Measurements from ENCODE around the gene STOML1.
A peak's percentile ranks its signal among the peaks of the same experiment; 100 is the strongest.

STOML1 gene

GRCh38 chr15:74028646-74029045 lies 36.6 kb upstream of the STOML1 start:
- no peak overlapping the region for H3K27ac ChIP-seq
- TF ChIP-seq CTCF (conservative IDR thresholded peaks at IDR 0.05): no peak

GRCh38 chr15:74027688-74028087 lies 35.6 kb upstream of the STOML1 start:
- TF ChIP-seq ZFX (IDR thresholded peaks at IDR 0.05) (no peak), CTCF (conservative IDR thresholded peaks at IDR 0.05) (no peak)
- H3K27ac ChIP-seq: no peak overlapping the region

GRCh38 chr15:74025436-74025835 lies 33.3 kb upstream of the STOML1 start:
- H3K27ac ChIP-seq: peak overlapping the region; percentile 61

GRCh38 chr15:74024687-74025086 lies 32.6 kb upstream of the STOML1 start:
- TF ChIP-seq ZFX (IDR thresholded peaks at IDR 0.05) (no peak), CTCF (conservative IDR thresholded peaks at IDR 0.05) (no peak)
- H3K27ac ChIP-seq: peak overlapping the region; percentile 61

More at GRCh38 chr15:74025436-74025835, 33.3 kb upstream of the STOML1 start:
- no peak for TF ChIP-seq ZFX (IDR thresholded peaks at IDR 0.05)
- TF ChIP-seq CTCF (conservative IDR thresholded peaks at IDR 0.05): no peak

GRCh38 chr15:74022706-74023470 lies 30.8 kb upstream of the STOML1 start:
- TF ChIP-seq CTCF (conservative IDR thresholded peaks at IDR 0.05): no peak

GRCh38 chr15:74019734-74020133 lies 27.6 kb upstream of the STOML1 start:
- TF ChIP-seq CTCF (conservative IDR thresholded peaks at IDR 0.05) (no peak), ZFX (IDR thresholded peaks at IDR 0.05) (no peak)
- H3K27ac ChIP-seq: no peak overlapping the region

More at GRCh38 chr15:74022706-74023470, 30.8 kb upstream of the STOML1 start:
- peak overlapping the region; percentile 61 for H3K27ac ChIP-seq

- TF ChIP-seq ZFX (IDR thresholded peaks at IDR 0.05) (no peak), CTCF (conservative IDR thresholded peaks at IDR 0.05) (no peak)
- no peak overlapping the region for H3K27ac ChIP-seq
Measured at GRCh38 chr15:74013374-74013894, 21.3 kb upstream of the STOML1 start.

All from C4-2B (cell line).